Measurements from ENCODE around the gene PIERCE2. TPM values are rescaled to one million over a fixed set of nuclear protein-coding genes. Genes with fewer than 3 reads are reported as not detected.

The PIERCE2 gene
- total and polyA plus RNA-seq, 2 of the 13 experiments (the other 11 are each of a cell fraction or from before 2014, with no cell fraction given): 0.09 TPM; not detected in 1

GRCh38 chr15:55408012-55408928 is at the start of gene PIERCE2, which contains the start of gene CCPG1 (continued):
- no peak for TF ChIP-seq TCF7 (IDR thresholded peaks at IDR 0.05; ENCODE audit: low read depth)
- no peak for TF ChIP-seq ZNF512B (CRISPR knock-in tag; IDR thresholded peaks at IDR 0.05; ENCODE audit: borderline replicate concordance)
- peak; percentile 57; the same call in 1 of the 2 replicates for TF ChIP-seq ZNF317 (CRISPR knock-in tag; IDR thresholded peaks at IDR 0.05)
- TF ChIP-seq HMG20A (CRISPR knock-in tag; IDR thresholded peaks at IDR 0.05; ENCODE audit: borderline replicate concordance): peak; percentile 30; the same call in 1 of the 2 replicates
- TF ChIP-seq JUN (CRISPR knock-in tag; IDR thresholded peaks at IDR 0.05): no peak; the same call in 1 of the 2 replicates
- TF ChIP-seq HNRNPUL1 (IDR thresholded peaks at IDR 0.05; ENCODE audit: low read depth, low read length): no peak
- TF ChIP-seq BRD4 (CRISPR knock-in tag; IDR thresholded peaks at IDR 0.05): no peak
- no peak for TF ChIP-seq FOXK2 (IDR thresholded peaks at IDR 0.05)
- peak; percentile 68 for TF ChIP-seq TARDBP (CRISPR knock-in tag; IDR thresholded peaks at IDR 0.05)
- no peak for TF ChIP-seq GPN1 (CRISPR knock-in tag; IDR thresholded peaks at IDR 0.05; ENCODE audit: borderline replicate concordance)
- peak; percentile 69; the same call in 1 of the 2 replicates for TF ChIP-seq DMAP1 (CRISPR knock-in tag; IDR thresholded peaks at IDR 0.05)
- TF ChIP-seq AKNA (CRISPR knock-in tag; IDR thresholded peaks at IDR 0.05; ENCODE audit: borderline replicate concordance): no peak
- no peak for TF ChIP-seq MBNL3 (CRISPR knock-in tag; conservative IDR thresholded peaks at IDR 0.05)
- peak; percentile 34; the same call in 1 of the 2 replicates for TF ChIP-seq NFYC (CRISPR knock-in tag; IDR thresholded peaks at IDR 0.05)
- peak; percentile 49; the same call in 1 of the 2 replicates for TF ChIP-seq GABPA (IDR thresholded peaks at IDR 0.05; ENCODE audit: low read depth, low read length)
- peak; percentile 83 for TF ChIP-seq GABPA (CRISPR knock-in tag; IDR thresholded peaks at IDR 0.05; ENCODE audit: low read depth)
- TF ChIP-seq MED13 (CRISPR knock-in tag; IDR thresholded peaks at IDR 0.05): no peak
- TF ChIP-seq ZBTB46 (CRISPR knock-in tag; IDR thresholded peaks at IDR 0.05; ENCODE audit: borderline replicate concordance): no peak
- 0 out of 2 replicates have a peak, but pooled peaks have one; percentile 12 for TF ChIP-seq MIXL1 (CRISPR knock-in tag; IDR thresholded peaks at IDR 0.05)
- peak; percentile 44; the same call in 1 of the 2 replicates for TF ChIP-seq SUZ12 (IDR thresholded peaks at IDR 0.05; ENCODE audit: low read depth, low read length)
- no peak for TF ChIP-seq ZNF549 (CRISPR knock-in tag; IDR thresholded peaks at IDR 0.05)

Measured in HepG2 (cell line).